WTC11 (cell line): ENCODE data around the gene TSPAN4. TPM values are rescaled to one million over a fixed set of nuclear protein-coding genes. Genes with fewer than 3 reads are reported as not detected.

Experiments used
- ATAC-seq: fragments of 200-7000 bp; cut with Tn5 transposase; 2 replicates; pipeline ENCODE4 v1.10.0; 2021; ENCODE audit warnings: mild to moderate bottlenecking, moderate library complexity
- CTCF ChIA-PET: fragments of 300-600 bp; sonication (Branson Sonifier 250); formaldehyde crosslinking; loops from one replicate; lab custom pipeline; 2021; ENCODE audit warnings: antibody characterized with exemption; lab: Charles Lee
- POLR2A ChIA-PET: fragments of 350-600 bp; sonication (Branson Sonifier 250); formaldehyde crosslinking; loops from one replicate; lab custom pipeline; 2021; ENCODE audit warnings: antibody characterized with exemption; lab: Charles Lee
- DNase-seq: peaks from one replicate; pipeline ENCODE4 v3.0.0; 2021; ENCODE audit warnings: low spot score
- H3K27ac Mint-ChIP-seq: 2 replicates; pipeline ENCODE4 v1.8.0; 2021; ENCODE audit warnings: mixed read lengths
- H3K27me3 Mint-ChIP-seq: 2 replicates; pipeline ENCODE4 v1.8.0; 2021; ENCODE audit warnings: low read depth, mild to moderate bottlenecking, moderate library complexity, mixed read lengths
- H3K36me3 Mint-ChIP-seq: 2 replicates; pipeline ENCODE4 v1.8.0; 2021; ENCODE audit warnings: mixed read lengths
- H3K4me1 Mint-ChIP-seq: 2 replicates; pipeline ENCODE4 v1.8.0; 2022; ENCODE audit warnings: mixed read lengths
- H3K4me3 Mint-ChIP-seq: 2 replicates; pipeline ENCODE4 v1.8.0; 2021; ENCODE audit warnings: mild to moderate bottlenecking, moderate library complexity, mixed read lengths
- H3K9me3 Mint-ChIP-seq: 2 replicates; pipeline ENCODE4 v1.8.0; 2021; ENCODE audit warnings: mixed read lengths
- CDX4 ChIP-seq: fragments of 250-450 bp; sonication (Bioruptor Pico); IDR thresholded peaks from 2 replicates; pipeline ENCODE4 v1.9.0; 2021; ENCODE audit warnings: moderate library complexity, mild to moderate bottlenecking, inconsistent platforms, borderline replicate concordance
- ERG ChIP-seq: fragments of 250-450 bp; sonication (Bioruptor Pico); IDR thresholded peaks from 2 replicates; pipeline ENCODE4 v1.8.0; 2021; ENCODE audit warnings: mild to moderate bottlenecking
- GRHL2 ChIP-seq: fragments of 250-450 bp; sonication (Bioruptor Pico); IDR thresholded peaks from 2 replicates; pipeline ENCODE4 v1.8.0; 2022; ENCODE audit warnings: mild to moderate bottlenecking, moderate library complexity; ENCODE audit not compliant: insufficient replicate concordance, severe bottlenecking
- GTF2I ChIP-seq: fragments of 250-450 bp; sonication (Bioruptor Pico); conservative IDR thresholded peaks from 2 replicates; pipeline ENCODE4 v1.4.0; 2021; ENCODE audit warnings: mild to moderate bottlenecking
- JUN ChIP-seq: sonication (generic); formaldehyde crosslinking; IDR thresholded peaks from 2 replicates; pipeline ENCODE4 v1.8.0; 2023; ENCODE audit warnings: mild to moderate bottlenecking, missing genetic modification reagents
- MAX ChIP-seq: sonication (generic); formaldehyde crosslinking; IDR thresholded peaks from 2 replicates; pipeline ENCODE4 v1.8.0; 2022; ENCODE audit warnings: mild to moderate bottlenecking, missing genetic modification reagents
- MLX ChIP-seq: sonication (generic); formaldehyde crosslinking; IDR thresholded peaks from 2 replicates; pipeline ENCODE4 v1.8.1; 2023; ENCODE audit warnings: mild to moderate bottlenecking, missing genetic modification reagents, moderate library complexity
- MYBL2 ChIP-seq: sonication (generic); formaldehyde crosslinking; IDR thresholded peaks from 2 replicates; pipeline ENCODE4 v1.8.1; 2023; ENCODE audit warnings: mild to moderate bottlenecking, moderate library complexity, missing genetic modification reagents
- NFATC4 ChIP-seq: fragments of 250-450 bp; sonication (Bioruptor Pico); IDR thresholded peaks from 2 replicates; pipeline ENCODE4 v1.9.0; 2021; ENCODE audit warnings: mild to moderate bottlenecking
- NFE2L1 ChIP-seq: sonication (generic); formaldehyde crosslinking; IDR thresholded peaks from 2 replicates; pipeline ENCODE4 v1.8.1; 2023; ENCODE audit warnings: missing genetic modification reagents
- NR2C2 ChIP-seq: sonication (generic); formaldehyde crosslinking; IDR thresholded peaks from 2 replicates; pipeline ENCODE4 v1.8.0; 2022; ENCODE audit warnings: mild to moderate bottlenecking, missing genetic modification reagents
- OVOL2 ChIP-seq: fragments of 250-450 bp; sonication (Bioruptor Pico); IDR thresholded peaks from 2 replicates; pipeline ENCODE4 v1.9.0; 2021; ENCODE audit warnings: mild to moderate bottlenecking, borderline replicate concordance
- RORB ChIP-seq: fragments of 250-450 bp; sonication (Bioruptor Pico); IDR thresholded peaks from 2 replicates; pipeline ENCODE4 v1.9.0; 2021; ENCODE audit warnings: mild to moderate bottlenecking
- SMAD3 ChIP-seq: sonication (generic); formaldehyde crosslinking; IDR thresholded peaks from 2 replicates; pipeline ENCODE4 v1.8.0; 2022; ENCODE audit warnings: missing genetic modification reagents, mild to moderate bottlenecking, borderline replicate concordance
- SOX15 ChIP-seq: fragments of 250-450 bp; sonication (Bioruptor Pico); IDR thresholded peaks from 2 replicates; pipeline ENCODE4 v1.9.0; 2021; ENCODE audit warnings: mild to moderate bottlenecking
- SP1 ChIP-seq: sonication (generic); formaldehyde crosslinking; conservative IDR thresholded peaks from 2 replicates; pipeline ENCODE4 v1.8.1; 2022; ENCODE audit warnings: missing genetic modification reagents
- ZBTB21 ChIP-seq: sonication (generic); formaldehyde crosslinking; IDR thresholded peaks from 2 replicates; pipeline ENCODE4 v1.8.1; 2023; ENCODE audit warnings: mild to moderate bottlenecking, missing genetic modification reagents, borderline replicate concordance
- ZNF263 ChIP-seq: sonication (generic); formaldehyde crosslinking; IDR thresholded peaks from 2 replicates; pipeline ENCODE4 v1.8.1; 2022; ENCODE audit warnings: low read depth, mild to moderate bottlenecking, moderate library complexity, missing genetic modification reagents
- ZNF396 ChIP-seq: fragments of 250-450 bp; sonication (Bioruptor Pico); IDR thresholded peaks from 2 replicates; pipeline ENCODE4 v1.8.0; 2021; ENCODE audit warnings: mild to moderate bottlenecking, moderate library complexity, borderline replicate concordance
- total RNA-seq: library from RNA; stranded (reverse); gene quantifications from 3 replicates; pipeline ENCODE4 v1.2.3, GENCODE V29; 2021
- TF ChIP-seq, protein P1 (sequence below): sonication (generic); formaldehyde crosslinking; IDR thresholded peaks from 2 replicates; pipeline ENCODE4 v1.8.1; 2022; ENCODE audit warnings: mild to moderate bottlenecking, moderate library complexity, missing genetic modification reagents

TSPAN4 gene
- total RNA-seq, 1 experiment from 2014 or later: 94.3 TPM

DNA sequence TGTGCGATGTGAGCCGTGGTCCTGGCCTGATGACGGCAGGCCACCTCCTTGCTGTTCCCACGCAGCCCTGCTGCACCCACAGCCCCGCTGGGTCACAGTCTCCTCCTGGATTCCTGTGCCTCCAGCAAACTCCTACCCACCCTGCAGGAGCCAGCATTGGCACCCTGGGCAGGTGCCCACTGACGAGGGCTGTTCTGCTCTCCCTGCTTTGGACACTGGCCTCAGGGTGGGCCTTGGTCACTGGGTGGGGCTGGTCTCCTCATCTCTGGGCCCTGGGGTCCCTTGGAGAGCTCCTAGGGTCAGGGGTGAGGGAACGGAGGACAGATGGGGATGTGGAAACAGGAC, 12.7 kb downstream of the TSPAN4 start:
- Mint-ChIP-seq H3K4me1 (peaks cover 25% of the 10 kb centered on the region), H3K27me3 (peaks cover 3% of the 10 kb centered on the region; the same call in 1 of the 2 replicates), H3K9me3 (no peaks in the 10 kb centered on the region), H3K4me3 (no peak overlapping the region), H3K27ac (no peak overlapping the region), H3K36me3 (no peaks in the 10 kb centered on the region)
- ATAC-seq (no peak), DNase-seq (no peak)
- ChIA-PET POLR2A (no interaction called here), CTCF (interaction anchor here (1.0 to 2.8 kb wide), 2 partner anchors 12 to 43 kb away, joined by 3 to 14 read pairs; partner anchors contain the start of genes POLR2L and TSPAN4)
- TF ChIP-seq GRHL2 (CRISPR knock-in tag): no peak
- no peak for TF ChIP-seq ERG
- no peak for TF ChIP-seq JUN (CRISPR knock-in tag)
- TF ChIP-seq NR2C2 (CRISPR knock-in tag): no peak
- TF ChIP-seq OVOL2 (CRISPR knock-in tag): no peak
- TF ChIP-seq ZNF396: no peak
- TF ChIP-seq MLX: no peak
- TF ChIP-seq SMAD3 (CRISPR knock-in tag): no peak
- TF ChIP-seq CDX4 (CRISPR knock-in tag): no peak
- TF ChIP-seq ZNF263 (CRISPR knock-in tag): no peak
- TF ChIP-seq GTF2I (CRISPR knock-in tag): no peak

GRCh38 chr11:855796-856195, 13.1 kb downstream of the TSPAN4 start:
- DNase-seq (no peak), ATAC-seq (no peak)
- CTCF ChIA-PET: interaction anchor here (1.0 to 3.0 kb wide), 4 partner anchors 8 to 196 kb away, joined by 3 to 22 read pairs (median 12); partner anchors contain the start of genes POLR2L and TSPAN4
- TF ChIP-seq SOX15 (CRISPR knock-in tag): no peak
- TF ChIP-seq, all 79 proteins: peak for 0
- Mint-ChIP-seq H3K36me3 (no peaks in the 10 kb centered on the region), H3K27ac (no peak overlapping the region), H3K4me3 (no peak overlapping the region), H3K9me3 (no peaks in the 10 kb centered on the region), H3K4me1 (peaks cover 24% of the 10 kb centered on the region), H3K27me3 (peaks cover 3% of the 10 kb centered on the region; the same call in 1 of the 2 replicates)
- POLR2A ChIA-PET: interaction anchor here (1.1 to 1.4 kb wide), 2 partner anchors 11 to 13 kb away, joined by 3 to 7 read pairs; partner anchors contain the start of gene TSPAN4

- CTCF ChIA-PET: interaction anchor here (0.9 to 3.0 kb wide), 6 partner anchors 9 to 195 kb away, joined by 3 to 22 read pairs (median 8); partner anchors contain the start of genes POLR2L and TSPAN4
- no peaks in the 10 kb centered on the region for H3K9me3 Mint-ChIP-seq
- TF ChIP-seq MLX (no peak), SOX15 (CRISPR knock-in tag) (no peak), SP1 (CRISPR knock-in tag) (no peak), RORB (CRISPR knock-in tag) (no peak)
- H3K36me3 Mint-ChIP-seq: no peaks in the 10 kb centered on the region
- ATAC-seq (no peak; the same call in 1 of the 2 replicates), DNase-seq (no peak)
- no peak overlapping the region for H3K27ac Mint-ChIP-seq
- H3K4me3 Mint-ChIP-seq: no peak overlapping the region
- H3K4me1 Mint-ChIP-seq: peaks cover 22% of the 10 kb centered on the region
- peaks cover 3% of the 10 kb centered on the region; the same call in 1 of the 2 replicates for H3K27me3 Mint-ChIP-seq
- POLR2A ChIA-PET: interaction anchor here (1.1 to 1.4 kb wide), 2 partner anchors 12 to 14 kb away, joined by 3 to 7 read pairs; partner anchors contain the start of gene TSPAN4
Measured at GRCh38 chr11:856397-856796, 13.7 kb downstream of the TSPAN4 start.

- H3K9me3 Mint-ChIP-seq: no peaks in the 10 kb centered on the region
- peaks cover 3% of the 10 kb centered on the region; the same call in 1 of the 2 replicates for H3K27me3 Mint-ChIP-seq
- CTCF ChIA-PET: interaction anchor here (2.5 to 3.0 kb wide), 2 partner anchors 10 to 193 kb away, joined by 9 to 22 read pairs; no protein-coding TSS in a partner anchor
- no peaks in the 10 kb centered on the region for H3K36me3 Mint-ChIP-seq
- POLR2A ChIA-PET: no interaction called here
- peaks cover 33% of the 10 kb centered on the region for H3K4me1 Mint-ChIP-seq
- no peak overlapping the region for H3K27ac Mint-ChIP-seq
- DNase-seq (no peak), ATAC-seq (no peak)
- H3K4me3 Mint-ChIP-seq: no peak overlapping the region
- TF ChIP-seq NFE2L1 (no peak), NFATC4 (CRISPR knock-in tag) (no peak), GRHL2 (CRISPR knock-in tag) (no peak), MYBL2 (CRISPR knock-in tag) (no peak), CDX4 (CRISPR knock-in tag) (no peak), MAX (no peak), ZBTB21 (CRISPR knock-in tag) (no peak), GTF2I (CRISPR knock-in tag) (no peak), ZNF396 (no peak)
- TF ChIP-seq, protein P1, sequence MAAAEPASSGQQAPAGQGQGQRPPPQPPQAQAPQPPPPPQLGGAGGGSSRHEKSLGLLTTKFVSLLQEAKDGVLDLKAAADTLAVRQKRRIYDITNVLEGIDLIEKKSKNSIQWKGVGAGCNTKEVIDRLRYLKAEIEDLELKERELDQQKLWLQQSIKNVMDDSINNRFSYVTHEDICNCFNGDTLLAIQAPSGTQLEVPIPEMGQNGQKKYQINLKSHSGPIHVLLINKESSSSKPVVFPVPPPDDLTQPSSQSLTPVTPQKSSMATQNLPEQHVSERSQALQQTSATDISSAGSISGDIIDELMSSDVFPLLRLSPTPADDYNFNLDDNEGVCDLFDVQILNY (CRISPR knock-in tag): no peak
Measured at GRCh38 chr11:858053-858761, 15.6 kb downstream of the TSPAN4 start.
